Measurements from ENCODE around the gene ALOX12.

Gene ALOX12

DNA sequence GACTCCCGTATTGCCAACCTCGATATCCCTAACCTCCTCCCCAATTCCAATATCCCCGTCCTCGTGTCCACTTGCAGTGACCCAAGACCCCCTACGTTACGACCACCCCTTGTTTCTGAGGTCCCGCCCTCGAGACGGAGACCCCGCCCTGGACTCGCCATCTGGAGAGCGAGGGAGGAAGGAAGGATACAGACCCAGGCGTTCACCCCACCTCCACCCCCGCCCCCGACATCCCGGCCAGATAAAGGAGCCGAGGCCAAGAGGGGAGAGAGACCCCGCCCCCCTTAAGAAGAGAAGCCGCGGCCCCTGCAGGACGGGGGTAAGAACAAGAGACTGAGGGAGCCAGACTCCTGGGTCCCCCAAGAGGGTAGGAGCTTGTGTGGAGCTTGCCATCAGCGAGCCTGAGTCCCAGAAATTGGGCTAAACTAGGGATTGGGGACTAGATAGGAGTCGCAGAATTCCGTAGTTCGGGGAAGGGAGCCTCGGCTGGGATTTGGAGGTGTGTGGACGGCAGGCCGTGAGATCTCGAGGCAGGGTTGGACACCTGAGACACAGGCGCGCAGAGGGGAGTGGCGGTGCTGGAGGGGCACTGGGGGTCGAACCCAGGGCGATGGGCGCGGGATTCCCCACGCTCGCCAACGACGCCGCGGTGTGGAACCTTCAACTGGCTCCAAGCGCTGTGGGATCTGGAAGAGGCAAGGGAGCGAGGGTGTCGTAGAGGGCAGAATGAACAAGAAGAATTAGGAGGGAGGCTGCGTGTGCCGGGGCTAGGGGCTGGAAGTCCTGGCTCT is 27.1 kb downstream of the ALOX12 start, which contains the start of gene BCL6B:
BCL6B (plus strand) TSS at position 270 of the 791 bp plus-strand sequence. CDS start 622 bp downstream, outside the sequence.
- no peak for DNase-seq

GRCh38 chr17:7023576-7024401 is 27.9 kb downstream of the ALOX12 start:
- peak; percentile 88 for DNase-seq

- DNase-seq = no peak
Measured at GRCh38 chr17:7024402-7024785, 28.5 kb downstream of the ALOX12 start.

DNA sequence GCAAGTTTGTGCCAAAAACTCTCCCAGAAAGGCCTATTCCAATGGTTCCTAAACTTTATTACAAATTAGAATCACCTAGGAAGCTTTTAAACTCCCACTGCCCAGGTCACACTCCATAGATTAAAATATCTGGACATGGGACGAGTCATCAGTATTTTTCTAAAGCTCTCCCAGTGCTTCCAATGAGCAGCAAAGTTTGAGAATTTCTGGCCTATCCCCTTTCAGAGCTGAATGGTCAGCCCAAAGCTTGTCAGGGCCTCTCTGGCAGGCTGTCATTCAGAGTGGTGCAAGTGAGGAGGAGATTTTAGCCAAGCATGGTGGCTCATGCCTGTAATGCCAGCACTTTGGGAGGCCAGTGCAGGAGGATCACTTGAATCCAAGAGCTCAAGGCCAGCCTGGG is 29.4 kb downstream of the ALOX12 start:
- DNase-seq = no peak

DNA sequence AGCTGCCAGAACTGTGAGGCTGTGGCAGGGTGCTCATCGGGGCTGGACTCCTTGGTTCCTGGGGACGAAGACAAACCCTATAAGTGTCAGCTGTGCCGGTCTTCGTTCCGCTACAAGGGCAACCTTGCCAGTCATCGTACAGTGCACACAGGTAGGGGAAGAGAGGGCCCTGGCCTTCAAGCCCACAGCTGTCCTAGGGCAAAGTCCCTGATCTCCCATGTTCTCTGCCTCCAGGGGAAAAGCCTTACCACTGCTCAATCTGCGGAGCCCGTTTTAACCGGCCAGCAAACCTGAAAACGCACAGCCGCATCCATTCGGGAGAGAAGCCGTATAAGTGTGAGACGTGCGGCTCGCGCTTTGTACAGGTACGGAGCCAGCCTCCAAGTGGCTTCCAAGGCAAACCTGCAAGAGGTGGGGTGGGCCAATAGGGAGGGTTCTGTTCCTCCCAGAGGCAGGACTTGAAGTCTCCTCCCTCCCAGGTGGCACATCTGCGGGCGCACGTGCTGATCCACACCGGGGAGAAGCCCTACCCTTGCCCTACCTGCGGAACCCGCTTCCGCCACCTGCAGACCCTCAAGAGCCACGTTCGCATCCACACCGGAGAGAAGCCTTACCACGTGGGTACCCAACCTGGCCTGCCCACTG is 30.7 kb downstream of the ALOX12 start:
- DNase-seq = no peak

DNA sequence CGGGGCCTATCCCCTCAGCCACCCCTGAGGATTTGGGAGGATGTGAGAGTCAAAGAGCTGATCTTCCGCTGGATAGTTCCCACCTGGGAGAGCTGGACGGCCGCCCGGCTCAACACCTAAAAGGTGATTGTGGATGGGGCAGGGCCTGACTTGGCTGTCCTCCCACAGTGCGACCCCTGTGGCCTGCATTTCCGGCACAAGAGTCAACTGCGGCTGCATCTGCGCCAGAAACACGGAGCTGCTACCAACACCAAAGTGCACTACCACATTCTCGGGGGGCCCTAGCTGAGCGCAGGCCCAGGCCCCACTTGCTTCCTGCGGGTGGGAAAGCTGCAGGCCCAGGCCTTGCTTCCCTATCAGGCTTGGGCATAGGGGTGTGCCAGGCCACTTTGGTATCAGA is 31.5 kb downstream of the ALOX12 start:
- no peak for DNase-seq

DNA sequence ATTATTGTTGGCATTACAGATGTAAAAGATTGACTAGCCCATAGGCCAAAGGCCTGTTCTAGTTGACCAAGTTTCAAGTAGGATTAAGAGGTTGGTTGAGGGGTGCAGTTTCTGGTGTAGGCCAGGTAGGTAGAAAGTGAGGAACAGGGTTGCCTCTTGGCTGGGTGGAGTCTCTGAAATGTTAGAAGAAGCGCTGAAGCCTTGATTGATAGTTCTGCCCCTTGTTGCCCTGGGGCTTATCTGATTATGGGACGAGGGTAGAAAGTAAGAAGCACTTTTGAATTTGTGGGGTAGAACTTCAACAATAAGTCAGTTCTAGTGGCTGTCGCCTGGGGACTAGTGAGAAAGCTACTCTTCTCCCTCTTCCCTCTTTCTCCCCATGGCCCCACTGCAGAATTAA is 33.2 kb downstream of the ALOX12 start:
- DNase-seq = no peak

DNA sequence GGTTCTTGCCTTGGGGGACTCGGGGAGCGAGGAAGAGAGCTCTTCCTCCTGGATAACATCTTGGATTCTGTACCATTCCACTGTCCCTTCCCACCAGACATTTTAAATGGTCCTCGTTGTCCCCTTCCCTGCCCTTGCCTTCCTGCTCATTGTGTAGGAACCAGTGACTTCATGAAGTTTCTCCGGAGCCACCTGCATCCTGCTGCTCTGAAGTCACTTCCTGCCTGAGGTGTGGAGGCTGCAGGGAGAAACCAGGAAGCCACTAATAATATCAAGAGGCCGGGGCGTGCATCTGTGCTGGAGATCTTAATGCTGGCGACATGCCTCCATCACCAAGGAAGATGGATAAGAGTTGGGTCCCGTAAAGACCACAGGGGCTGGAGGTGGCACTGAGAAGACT is 33.8 kb downstream of the ALOX12 start:
- no peak for DNase-seq

DNA sequence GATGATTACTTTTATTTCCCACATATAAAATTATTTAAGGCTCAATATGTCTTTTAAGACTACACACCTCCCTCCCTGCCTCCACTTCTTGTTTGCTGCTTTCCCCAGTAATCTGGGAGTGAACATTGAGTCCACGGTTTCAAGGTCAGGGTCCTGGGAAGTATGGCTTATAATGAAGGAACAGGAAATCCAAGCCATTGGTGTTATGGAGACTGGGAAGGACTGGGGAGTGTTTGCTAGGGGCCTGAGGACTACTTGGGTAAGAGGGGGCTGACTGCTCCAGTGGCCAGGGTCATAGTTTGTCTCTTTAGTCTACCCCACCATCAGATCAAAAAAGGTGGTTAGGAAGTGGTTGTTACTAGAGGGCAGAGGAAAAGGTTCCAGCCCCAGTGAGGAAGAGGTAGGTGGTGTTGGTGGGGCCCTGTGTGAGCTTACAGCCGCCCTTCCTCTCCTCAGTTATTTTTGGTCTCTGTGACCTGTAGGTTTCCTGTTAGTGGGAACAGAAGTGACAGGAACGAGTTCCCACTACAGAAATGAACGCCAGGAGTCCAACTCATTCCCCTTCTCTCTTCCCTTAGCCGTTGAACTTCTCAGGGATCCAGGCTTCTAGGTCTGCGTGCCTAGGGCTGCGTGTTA is 39.2 kb downstream of the ALOX12 start:
- peak; percentile 54 for DNase-seq

- DNase-seq = peak; percentile 98
Measured at GRCh38 chr17:7035591-7036368, 39.9 kb downstream of the ALOX12 start, which contains the start of gene SLC16A13. SLC16A13 (plus strand) TSS chr17:7036015; CDS start chr17:7036383, 368 bp downstream.

GRCh38 chr17:7038025-7038862 is 42.4 kb downstream of the ALOX12 start:
- DNase-seq = no peak

- no peak for DNase-seq
Measured at GRCh38 chr17:7039832-7040231, 44.0 kb downstream of the ALOX12 start.

DNA sequence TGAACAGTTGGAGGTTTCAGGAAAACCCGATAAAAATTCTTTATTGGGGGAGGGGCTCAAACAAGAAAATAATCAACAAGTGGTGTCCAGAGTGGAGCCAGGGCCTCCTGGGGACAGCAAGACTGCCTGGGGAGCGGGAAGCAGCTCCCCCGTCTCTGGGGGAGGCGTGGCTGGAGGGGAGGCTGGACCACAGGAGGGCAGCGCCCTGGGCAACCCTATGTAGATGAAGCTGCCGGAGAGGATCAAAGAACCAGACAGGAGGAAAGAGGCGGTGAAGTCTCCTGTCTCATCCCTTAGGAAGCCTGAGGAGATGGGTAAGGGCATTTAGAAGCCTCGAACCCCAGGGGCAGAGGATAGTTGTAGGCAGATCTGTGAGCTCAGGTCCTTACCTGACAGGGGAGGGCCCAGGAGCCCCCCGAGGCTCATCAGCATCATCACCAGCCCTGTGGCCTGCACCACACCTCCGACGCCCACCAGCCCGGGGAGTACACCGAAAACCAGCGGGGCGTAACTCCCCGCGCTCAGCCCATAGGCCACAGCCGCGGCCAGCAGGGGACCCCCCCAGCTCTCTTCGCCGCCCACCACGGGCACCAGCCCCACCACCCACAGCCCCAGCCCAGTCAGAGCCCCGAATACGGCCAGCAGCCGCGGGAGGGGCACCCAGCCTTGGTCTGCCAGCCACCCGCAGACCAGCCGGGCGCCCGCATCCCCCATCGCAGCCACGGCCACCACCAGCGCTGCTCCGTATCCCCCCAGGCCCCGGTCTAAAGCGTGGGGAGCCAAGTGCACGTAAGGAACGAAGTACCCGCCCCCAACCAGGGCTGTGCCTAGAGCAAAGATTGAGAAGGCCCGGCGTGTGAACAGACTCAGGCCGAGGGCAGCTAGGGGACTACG is 46.0 kb downstream of the ALOX12 start:
- peak; percentile 29 for DNase-seq

DNA sequence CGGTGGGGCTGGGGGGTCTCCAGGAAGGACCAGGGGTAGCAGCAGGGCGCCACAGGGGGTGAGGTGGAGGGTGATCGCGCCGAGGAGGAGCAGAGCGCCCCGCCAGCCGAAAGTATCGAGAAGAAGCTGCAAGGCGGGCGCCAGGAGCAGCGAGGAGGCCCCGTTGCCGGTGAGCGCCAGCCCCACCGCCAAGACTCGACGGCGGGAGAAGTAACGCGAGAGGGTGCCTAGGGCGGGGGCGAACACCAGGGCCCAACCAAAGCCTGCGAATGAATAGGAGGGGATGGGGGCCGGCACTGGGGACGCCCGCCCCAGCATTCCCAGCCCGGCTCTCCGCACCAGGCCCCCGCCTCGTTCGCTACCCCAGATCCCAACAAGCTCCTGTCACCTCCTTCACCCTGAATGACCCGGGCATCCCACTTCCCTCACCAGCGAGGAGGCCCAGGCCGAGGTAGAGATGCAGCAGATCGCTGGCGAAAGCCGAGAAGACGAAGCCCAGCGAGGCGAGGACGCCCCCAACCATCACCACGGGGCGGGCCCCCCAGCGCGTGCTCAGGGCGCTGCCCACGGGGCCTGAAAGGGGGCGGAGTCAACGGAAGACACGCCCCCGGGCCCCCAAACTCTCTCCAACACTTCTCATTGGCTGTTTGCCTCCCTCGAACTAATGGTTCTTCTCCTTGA is 46.8 kb downstream of the ALOX12 start:
- peak; percentile 37 for DNase-seq

DNA sequence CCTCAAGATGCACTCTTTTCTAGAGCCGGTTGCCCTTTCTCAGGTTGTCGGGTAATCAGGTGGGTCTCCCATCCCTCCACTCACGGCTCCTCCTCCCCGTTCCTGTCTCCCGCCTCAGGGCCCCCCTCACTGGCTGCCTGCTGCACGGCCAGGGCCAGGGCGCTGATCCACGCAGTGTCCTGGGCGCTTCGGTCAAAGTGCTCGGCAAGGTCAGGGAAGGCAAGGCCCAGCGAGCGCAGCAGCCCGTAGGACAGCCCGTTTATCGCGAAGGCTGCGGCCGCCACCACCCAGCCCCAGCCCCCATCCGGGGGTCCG is 47.3 kb downstream of the ALOX12 start:
- DNase-seq = no peak

DNA sequence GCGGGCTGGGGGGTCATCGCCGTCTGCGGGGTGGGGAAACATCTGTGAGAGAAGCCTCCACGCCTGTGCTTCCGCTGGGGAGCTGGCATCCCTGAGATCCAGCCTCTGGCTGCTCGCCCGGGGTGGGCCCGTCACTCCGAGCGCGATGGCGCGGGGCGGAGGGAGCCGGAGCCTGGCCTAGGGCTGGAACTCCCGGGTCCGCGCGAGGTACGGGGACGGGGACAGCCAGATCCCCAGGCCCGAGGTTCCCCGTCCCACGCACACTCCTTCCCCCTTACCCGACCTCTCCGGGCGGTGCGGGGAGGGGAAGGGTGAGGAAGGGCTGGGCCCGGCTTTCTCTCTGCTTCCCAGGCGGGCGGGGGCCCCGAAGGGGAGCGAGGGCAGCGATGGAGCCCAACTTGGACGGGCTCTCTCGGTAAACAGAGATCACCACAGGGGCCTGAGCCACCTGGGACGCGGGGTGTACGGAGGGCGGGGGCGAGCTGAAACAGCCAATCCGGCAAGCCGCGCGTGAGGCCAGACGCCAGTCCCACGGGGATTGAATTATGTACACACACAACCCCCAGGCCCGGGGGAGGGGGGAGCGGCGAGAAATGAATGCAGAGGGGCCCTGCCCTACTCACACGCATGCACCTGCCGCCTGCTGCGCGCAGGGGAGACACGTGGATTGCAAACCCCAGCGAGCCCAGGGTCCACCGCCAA is 47.8 kb downstream of the ALOX12 start, which contains the start of gene SLC16A11:
SLC16A11 (minus strand) TSS at position 596 of the 702 bp plus-strand sequence; CDS start at position 17, 579 bp downstream.
- DNase-seq = no peak

DNA sequence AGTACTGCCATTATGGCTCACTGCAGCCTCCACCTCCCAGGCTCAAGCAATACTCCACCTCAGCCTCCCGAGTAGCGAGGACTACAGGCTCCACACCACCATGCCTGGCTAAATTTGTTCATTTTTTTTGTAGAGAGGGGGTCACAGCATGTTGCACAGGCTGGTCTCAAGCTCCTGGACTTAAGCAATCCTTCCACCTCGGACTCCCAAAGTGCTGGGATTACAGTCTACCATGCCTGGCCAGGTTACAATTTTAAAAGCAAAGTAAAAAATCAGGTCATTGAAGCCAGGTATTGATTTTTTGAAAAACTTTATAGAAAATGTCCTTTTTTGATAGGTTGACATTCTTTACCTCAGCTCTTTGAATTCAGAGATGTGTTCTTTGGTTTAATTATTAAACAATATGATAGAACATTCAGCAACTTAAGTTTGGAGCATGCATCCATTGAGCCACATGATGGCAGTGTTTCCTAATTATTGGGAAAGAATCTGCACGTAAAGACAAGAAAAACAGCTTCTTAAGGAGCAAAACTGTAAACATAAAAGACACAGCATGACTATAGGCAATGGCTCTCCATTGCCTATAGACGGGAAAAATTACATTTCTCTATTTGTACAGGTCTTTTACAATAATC is 49.8 kb downstream of the ALOX12 start:
- DNase-seq = peak; percentile 42

- DNase-seq = no peak
Measured at GRCh38 chr17:7046127-7046724, 50.4 kb downstream of the ALOX12 start.
